Measurements from ENCODE around the gene ACOT9. TPM values are rescaled to one million over a fixed set of nuclear protein-coding genes. Genes with fewer than 3 reads are reported as not detected.
A peak's percentile ranks its signal among the peaks of the same experiment; 100 is the strongest.
"Not testable (repeated sequence)": the region's sequence is repeated elsewhere in the genome, so short reads cannot be mapped to it uniquely, and the experiment has no call there.

ACOT9 gene
- total and polyA plus RNA-seq, 9 donors, result 43.5 to 59.1 (median 51.3) TPM

- Histone ChIP-seq H3K36me3 (ENCODE audit: control insufficient read depth, insufficient read depth, low read length) (peaks cover 26% of the 10 kb centered on the region), H3K9me3 (replicated peaks; ENCODE audit: control insufficient read depth, low read depth, low read length) (no peaks in the 10 kb centered on the region), H3K27me3 (ENCODE audit: control insufficient read depth, insufficient read depth, low read length) (peaks cover 8% of the 10 kb centered on the region), H3K4me3 (ENCODE audit: low read length) (no peak overlapping the region), H3K27ac (ENCODE audit: low read length) (no peak overlapping the region), H3K4me1 (ENCODE audit: control insufficient read depth, insufficient read depth, low read length) (no peaks in the 10 kb centered on the region)
- WGBS (ENCODE audit: insufficient coverage), result no CpG with 5 or more reads among the region's 5 CpGs
- DNase-seq, result no peak
Measured at GRCh38 chrX:23705235-23705634, 37.8 kb downstream of the ACOT9 start.

GRCh38 chrX:23704673-23705206, 38.3 kb downstream of the ACOT9 start:
- Histone ChIP-seq H3K4me3 (ENCODE audit: low read length) (no peak overlapping the region), H3K9me3 (replicated peaks; ENCODE audit: control insufficient read depth, low read depth, low read length) (no peaks in the 10 kb centered on the region), H3K36me3 (ENCODE audit: control insufficient read depth, insufficient read depth, low read length) (peaks cover 25% of the 10 kb centered on the region), H3K27ac (ENCODE audit: low read length) (no peak overlapping the region), H3K27me3 (ENCODE audit: control insufficient read depth, insufficient read depth, low read length) (peaks cover 9% of the 10 kb centered on the region), H3K4me1 (ENCODE audit: control insufficient read depth, insufficient read depth, low read length) (no peaks in the 10 kb centered on the region)
- no CpG with 5 or more reads among the region's 5 CpGs for WGBS (ENCODE audit: insufficient coverage)
- no peak for DNase-seq

- H3K27ac ChIP-seq (ENCODE audit: low read length), result no peak overlapping the region
- H3K4me1 ChIP-seq (ENCODE audit: control insufficient read depth, insufficient read depth, low read length), result no peaks in the 10 kb centered on the region
- peaks cover 14% of the 10 kb centered on the region for H3K27me3 ChIP-seq (ENCODE audit: control insufficient read depth, insufficient read depth, low read length)
- WGBS (ENCODE audit: insufficient coverage), result 59% methylated on average over 11 of the region's 16 CpGs
- no peaks in the 10 kb centered on the region for H3K9me3 ChIP-seq (replicated peaks; ENCODE audit: control insufficient read depth, low read depth, low read length)
- peaks cover 16% of the 10 kb centered on the region for H3K36me3 ChIP-seq (ENCODE audit: control insufficient read depth, insufficient read depth, low read length)
- no peak overlapping the region for H3K4me3 ChIP-seq (ENCODE audit: low read length)
- DNase-seq, result peak; percentile 20
Measured at GRCh38 chrX:23699636-23700194, 43.4 kb downstream of the ACOT9 start.

GRCh38 chrX:23694606-23695005, 48.5 kb downstream of the ACOT9 start:
- no peak overlapping the region for H3K27ac ChIP-seq (ENCODE audit: low read length)
- DNase-seq, result peak; percentile 78
- H3K27me3 ChIP-seq (ENCODE audit: control insufficient read depth, insufficient read depth, low read length), result peaks cover 24% of the 10 kb centered on the region
- H3K9me3 ChIP-seq (replicated peaks; ENCODE audit: control insufficient read depth, low read depth, low read length), result no peaks in the 10 kb centered on the region
- no peaks in the 10 kb centered on the region for H3K36me3 ChIP-seq (ENCODE audit: control insufficient read depth, insufficient read depth, low read length)
- WGBS (ENCODE audit: insufficient coverage), result no CpG with 5 or more reads among the region's 8 CpGs
- no peaks in the 10 kb centered on the region for H3K4me1 ChIP-seq (ENCODE audit: control insufficient read depth, insufficient read depth, low read length)
- H3K4me3 ChIP-seq (ENCODE audit: low read length), result no peak overlapping the region

- no peaks in the 10 kb centered on the region for H3K9me3 ChIP-seq (replicated peaks; ENCODE audit: control insufficient read depth, low read depth, low read length)
- peaks cover 20% of the 10 kb centered on the region for H3K27me3 ChIP-seq (ENCODE audit: control insufficient read depth, insufficient read depth, low read length)
- no peaks in the 10 kb centered on the region for H3K4me1 ChIP-seq (ENCODE audit: control insufficient read depth, insufficient read depth, low read length)
- no peak overlapping the region for H3K4me3 ChIP-seq (ENCODE audit: low read length)
- peaks cover 3% of the 10 kb centered on the region for H3K36me3 ChIP-seq (ENCODE audit: control insufficient read depth, insufficient read depth, low read length)
- no peak overlapping the region for H3K27ac ChIP-seq (ENCODE audit: low read length)
- 67% methylated on average over 7 of the region's 8 CpGs for WGBS (ENCODE audit: insufficient coverage)
- no peak for DNase-seq
Measured at GRCh38 chrX:23692166-23692565, 50.9 kb downstream of the ACOT9 start.

- WGBS (ENCODE audit: insufficient coverage), result no CpG with 5 or more reads among the region's 3 CpGs
- H3K27me3 ChIP-seq (ENCODE audit: control insufficient read depth, insufficient read depth, low read length); H3K9me3 ChIP-seq (replicated peaks; ENCODE audit: control insufficient read depth, low read depth, low read length); H3K4me1 ChIP-seq (ENCODE audit: control insufficient read depth, insufficient read depth, low read length); DNase-seq; H3K36me3 ChIP-seq (ENCODE audit: control insufficient read depth, insufficient read depth, low read length); H3K27ac ChIP-seq (ENCODE audit: low read length); H3K4me3 ChIP-seq (ENCODE audit: low read length): not testable (repeated sequence)
Measured at GRCh38 chrX:23676486-23676885, 66.6 kb downstream of the ACOT9 start.

GRCh38 chrX:23673108-23673507, 70.0 kb downstream of the ACOT9 start:
- peaks cover 2% of the 10 kb centered on the region for H3K36me3 ChIP-seq (ENCODE audit: control insufficient read depth, insufficient read depth, low read length)
- H3K27me3 ChIP-seq (ENCODE audit: control insufficient read depth, insufficient read depth, low read length), result peaks cover under 1% of the 10 kb centered on the region
- H3K4me1 ChIP-seq (ENCODE audit: control insufficient read depth, insufficient read depth, low read length), result peaks cover 3% of the 10 kb centered on the region
- H3K9me3 ChIP-seq (replicated peaks; ENCODE audit: control insufficient read depth, low read depth, low read length), result no peaks in the 10 kb centered on the region
- no peak overlapping the region for H3K27ac ChIP-seq (ENCODE audit: low read length)
- WGBS (ENCODE audit: insufficient coverage), result 40% methylated on average over 1 of the region's 3 CpGs
- H3K4me3 ChIP-seq (ENCODE audit: low read length), result no peak overlapping the region
- peak; percentile 39 for DNase-seq

GRCh38 chrX:23670528-23670927, 72.5 kb downstream of the ACOT9 start:
- Histone ChIP-seq H3K4me3 (ENCODE audit: low read length) (no peak overlapping the region), H3K9me3 (replicated peaks; ENCODE audit: control insufficient read depth, low read depth, low read length) (no peaks in the 10 kb centered on the region), H3K36me3 (ENCODE audit: control insufficient read depth, insufficient read depth, low read length) (peaks cover 2% of the 10 kb centered on the region), H3K4me1 (ENCODE audit: control insufficient read depth, insufficient read depth, low read length) (peaks cover 3% of the 10 kb centered on the region), H3K27ac (ENCODE audit: low read length) (peak overlapping the region; percentile 6), H3K27me3 (ENCODE audit: control insufficient read depth, insufficient read depth, low read length) (peaks cover 10% of the 10 kb centered on the region)
- DNase-seq, result peak; percentile 54
- no CpG with 5 or more reads among the region's 1 CpG for WGBS (ENCODE audit: insufficient coverage)

GRCh38 chrX:23668335-23668734, 74.7 kb downstream of the ACOT9 start:
- peak overlapping the region; percentile 77 for H3K4me3 ChIP-seq (ENCODE audit: low read length)
- DNase-seq, result peak; percentile 24
- peak overlapping the region; percentile 85 for H3K27ac ChIP-seq (ENCODE audit: low read length)
- peaks cover 19% of the 10 kb centered on the region for H3K27me3 ChIP-seq (ENCODE audit: control insufficient read depth, insufficient read depth, low read length)
- WGBS (ENCODE audit: insufficient coverage), result 25% methylated on average over 3 of the region's 3 CpGs
- no peaks in the 10 kb centered on the region for H3K36me3 ChIP-seq (ENCODE audit: control insufficient read depth, insufficient read depth, low read length)
- H3K4me1 ChIP-seq (ENCODE audit: control insufficient read depth, insufficient read depth, low read length), result peaks cover 3% of the 10 kb centered on the region
- H3K9me3 ChIP-seq (replicated peaks; ENCODE audit: control insufficient read depth, low read depth, low read length), result no peaks in the 10 kb centered on the region

GRCh38 chrX:23667239-23668177, 75.6 kb downstream of the ACOT9 start, which contains the start of gene PRDX4:
PRDX4 (plus strand) TSS chrX:23667493; CDS start chrX:23667571, 78 bp downstream.
- Histone ChIP-seq H3K27ac (ENCODE audit: low read length) (peak within 1 kb of the TSS; percentile 85), H3K36me3 (ENCODE audit: control insufficient read depth, insufficient read depth, low read length) (no peaks in the 10 kb centered on the region), H3K9me3 (replicated peaks; ENCODE audit: control insufficient read depth, low read depth, low read length) (no peaks in the 10 kb centered on the region), H3K4me3 (ENCODE audit: low read length) (peak within 1 kb of the TSS; percentile 77), H3K4me1 (ENCODE audit: control insufficient read depth, insufficient read depth, low read length) (peaks cover 3% of the 10 kb centered on the region), H3K27me3 (ENCODE audit: control insufficient read depth, insufficient read depth, low read length) (peaks cover 19% of the 10 kb centered on the region)
- peak; percentile 95 for DNase-seq
- WGBS (ENCODE audit: insufficient coverage), result 23% methylated on average over 62 of the region's 73 CpGs

All from muscle of leg (tissue), 11 donors.